ENCODE data around the gene STXBP3. TPM values are rescaled to one million over a fixed set of nuclear protein-coding genes. Genes with fewer than 3 reads are reported as not detected.
"Not testable (repeated sequence)": the region's sequence is repeated elsewhere in the genome, so short reads cannot be mapped to it uniquely, and the experiment has no call there.

Gene STXBP3
- total and polyA plus RNA-seq, 9 of the 15 experiments (the other 6 are each of a cell fraction or from before 2014, with no cell fraction given) = 32.5 to 52.5 (median 39.2) TPM

DNA sequence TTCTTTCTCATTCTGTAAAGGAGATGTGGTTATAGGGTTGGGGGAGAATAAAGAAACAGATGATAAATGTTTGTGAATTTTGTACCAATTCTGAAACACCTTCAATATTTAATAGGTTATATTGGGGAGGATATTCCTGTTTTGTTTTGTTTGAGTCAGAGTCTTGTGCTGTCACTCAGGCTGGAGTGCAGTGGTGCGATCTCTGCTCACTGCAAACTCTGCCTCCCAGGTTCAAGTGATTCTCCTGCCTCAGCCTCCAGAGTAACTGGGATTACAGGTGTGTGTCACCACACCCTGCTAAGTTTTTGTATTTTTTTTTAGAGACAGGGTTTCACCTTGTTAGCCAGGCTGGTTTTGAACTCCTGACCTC, 35.1 kb downstream of the STXBP3 start:
- H3K79me2 ChIP-seq (ENCODE audit: control insufficient read depth, insufficient read depth, low read length); H3K4me2 ChIP-seq (ENCODE audit: insufficient read depth, low read length); intact Hi-C loops (cut with micrococcal nuclease); H2AFZ ChIP-seq (ENCODE audit: low read depth, low read length); FAIRE-seq; H4K20me1 ChIP-seq (replicated peaks; ENCODE audit: control insufficient read depth, insufficient read depth, low read length); DNase-seq (ENCODE audit: extremely low read depth in 1 of 4, low spot score in 3 of 4); H3K9ac ChIP-seq (ENCODE audit: insufficient read depth in 1 of 2, low read depth in 2 of 2, low read length in 2 of 2); H3K27me3 ChIP-seq (ENCODE audit: control insufficient read depth in 2 of 2, insufficient read depth in 2 of 2, low read length in 2 of 2); H3K4me3 ChIP-seq; BruUV-seq (replicated peaks); CTCF ChIA-PET (ENCODE audit: low intra/inter-chr PET ratio); H3K9me1 ChIP-seq (ENCODE audit: control insufficient read depth, insufficient read depth, low read length); in situ Hi-C loops (cut with MboI): not testable (repeated sequence)
- 0 out of 2 replicates have a peak, but pooled peaks have one; percentile 16 for TF ChIP-seq CC2D1A (IDR thresholded peaks at IDR 0.05)
- TF ChIP-seq, protein P1, sequence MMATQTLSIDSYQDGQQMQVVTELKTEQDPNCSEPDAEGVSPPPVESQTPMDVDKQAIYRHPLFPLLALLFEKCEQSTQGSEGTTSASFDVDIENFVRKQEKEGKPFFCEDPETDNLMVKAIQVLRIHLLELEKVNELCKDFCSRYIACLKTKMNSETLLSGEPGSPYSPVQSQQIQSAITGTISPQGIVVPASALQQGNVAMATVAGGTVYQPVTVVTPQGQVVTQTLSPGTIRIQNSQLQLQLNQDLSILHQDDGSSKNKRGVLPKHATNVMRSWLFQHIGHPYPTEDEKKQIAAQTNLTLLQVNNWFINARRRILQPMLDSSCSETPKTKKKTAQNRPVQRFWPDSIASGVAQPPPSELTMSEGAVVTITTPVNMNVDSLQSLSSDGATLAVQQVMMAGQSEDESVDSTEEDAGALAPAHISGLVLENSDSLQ (IDR thresholded peaks at IDR 0.05) = peak; percentile 90
- TF ChIP-seq DPF2 (IDR thresholded peaks at IDR 0.05) = peak; percentile 2; the same call in 1 of the 2 replicates
- TF ChIP-seq, protein P2, sequence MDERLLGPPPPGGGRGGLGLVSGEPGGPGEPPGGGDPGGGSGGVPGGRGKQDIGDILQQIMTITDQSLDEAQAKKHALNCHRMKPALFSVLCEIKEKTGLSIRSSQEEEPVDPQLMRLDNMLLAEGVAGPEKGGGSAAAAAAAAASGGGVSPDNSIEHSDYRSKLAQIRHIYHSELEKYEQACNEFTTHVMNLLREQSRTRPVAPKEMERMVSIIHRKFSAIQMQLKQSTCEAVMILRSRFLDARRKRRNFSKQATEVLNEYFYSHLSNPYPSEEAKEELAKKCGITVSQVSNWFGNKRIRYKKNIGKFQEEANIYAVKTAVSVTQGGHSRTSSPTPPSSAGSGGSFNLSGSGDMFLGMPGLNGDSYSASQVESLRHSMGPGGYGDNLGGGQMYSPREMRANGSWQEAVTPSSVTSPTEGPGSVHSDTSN (CRISPR knock-in tag; IDR thresholded peaks at IDR 0.05; ENCODE audit: low read depth) = peak; percentile 32; the same call in 1 of the 2 replicates
- TF ChIP-seq, protein P2 (tag; conservative IDR thresholded peaks at IDR 0.05; ENCODE audit: low read depth) = not testable (repeated sequence)
- TF ChIP-seq ATF7 (IDR thresholded peaks at IDR 0.05) = 0 out of 2 replicates have a peak, but pooled peaks have one; percentile 5
- TF ChIP-seq MEIS2 (IDR thresholded peaks at IDR 0.05; ENCODE audit: partially characterized antibody) = peak; percentile 0
- TF ChIP-seq FOSL1 (tag; conservative IDR thresholded peaks at IDR 0.05) = peak; percentile 27; the same call in 1 of the 2 replicates
- 0 out of 2 replicates have a peak, but pooled peaks have one; percentile 9 for TF ChIP-seq SMARCC2 (IDR thresholded peaks at IDR 0.05; ENCODE audit: low read depth)
- peak in 1 of 2 experiments; percentile 10; a peak in 1 of 3 replicates for TF ChIP-seq CBX3 (IDR thresholded peaks at IDR 0.05; ENCODE audit: borderline replicate concordance in 1 of 2, low read length in 2 of 2)
- Histone ChIP-seq H3K36me3 (ENCODE audit: control insufficient read depth, insufficient read depth, low read length) (peaks cover 70% of the 10 kb centered on the region), H3K4me1 (replicated peaks in 1 of 2; ENCODE audit: control insufficient read depth in 2 of 2, insufficient read depth in 2 of 2, low read length in 2 of 2) (peaks cover 3 to 11% of the 10 kb centered on the region in 2 experiments; a peak in 3 of 5 replicates), H3K9me3 (replicated peaks; ENCODE audit: control insufficient read depth, insufficient read depth, low read depth, low read length) (peaks cover 24% of the 10 kb centered on the region), H3K27ac (ENCODE audit: extremely low read depth, low read depth, low read length) (peak overlapping the region; percentile 59; the same call in 2 of the 3 replicates)
- peak; percentile 70 for ATAC-seq
- POLR2A ChIA-PET = interaction anchor here (0.9 to 1.0 kb wide), 4 partner anchors 12 to 45 kb away, joined by 3 read pairs; no protein-coding TSS in a partner anchor
- 27% methylated on average over 1 of the region's 1 CpG for WGBS (ENCODE audit: insufficient coverage, low coverage, missing lambda C conversion rate)
